K562 (cell line): ENCODE results near the gene CDH6. TPM values are rescaled to one million over a fixed set of nuclear protein-coding genes. Genes with fewer than 3 reads are reported as not detected.
A peak's percentile ranks its signal among the peaks of the same experiment; 100 is the strongest.

Experiments used
- ATAC-seq: fragments of 200-7000 bp; cut with Tn5 transposase; 3 replicates; pipeline ENCODE4 v1.9.1; 2020; ENCODE audit warnings: moderate library complexity
- BruUV-seq: library from RNA; stranded (reverse); fragments of 400-500 nt; replicated peaks from 2 replicates; lab custom pipeline; 2021; lab: Mats Ljungman, UMichigan
- CTCF ChIA-PET: fragments of 300-600 bp; formaldehyde crosslinking; extraction: SDS; loops from one replicate; lab custom pipeline; 2021; ENCODE audit warnings: low intra/inter-chr PET ratio; lab: Yijun Ruan, JAX
- POLR2A ChIA-PET: fragments of 300-600, 350-650 bp; sonication (Branson Sonifier 250); formaldehyde crosslinking; extraction: SDS; loops from one replicate; lab custom pipeline; 2021; ENCODE audit warnings: antibody characterized with exemption, inconsistent platforms; lab: Yijun Ruan, JAX
- DNase-seq, 4 experiments: peaks; one replicate each; pipeline versions ENCODE4 v3.0.0 to v3.0.0-alpha.2; 2011 to 2018; ENCODE audit warnings: low spot score in 3 of 4, mixed read lengths in 3 of 4; ENCODE audit errors: extremely low read depth in 1 of 4
- FAIRE-seq: peaks from 2 replicates; lab custom pipeline; 2011; peaks lifted over from hg19 to GRCh38; lab: Jason Lieb, UNC
- H2AFZ ChIP-seq: 2 replicates; pipeline ENCODE4 v1.6.0; 2011; ENCODE audit warnings: low read depth, low read length, control low read depth, inconsistent platforms
- H3K27ac ChIP-seq: fragments of 200-600 bp; 3 replicates; pipeline ENCODE4 v1.8.0; 2011; ENCODE audit warnings: low read depth, mild to moderate bottlenecking, control low read depth, inconsistent platforms, low read length, moderate library complexity, mixed read lengths; ENCODE audit errors: extremely low read depth
- H3K27me3 ChIP-seq, 2 experiments: fragments of 300-600 bp in 1 of 2; 2 replicates in 1 of 2; 3 replicates in 1 of 2; pipeline versions ENCODE4 v1.6.0 to v1.8.0; 2011; ENCODE audit warnings: inconsistent platforms in 2 of 2, low read length in 2 of 2, mild to moderate bottlenecking in 1 of 2, mixed read lengths in 1 of 2, moderate library complexity in 1 of 2; ENCODE audit not compliant: control insufficient read depth in 2 of 2, insufficient read depth in 2 of 2
- H3K36me3 ChIP-seq: fragments of 300-600 bp; 3 replicates; pipeline ENCODE4 v1.8.0; 2011; ENCODE audit warnings: mild to moderate bottlenecking, low read length, inconsistent platforms; ENCODE audit not compliant: control insufficient read depth, insufficient read depth
- H3K4me1 ChIP-seq, 2 experiments: fragments of 200-600 bp in 1 of 2; replicated peaks in 1 of 2; 2 replicates in 1 of 2; 3 replicates in 1 of 2; pipeline versions ENCODE4 v1.5.1 to v1.8.0; 2011; ENCODE audit warnings: inconsistent platforms in 2 of 2, low read length in 2 of 2, mild to moderate bottlenecking in 1 of 2, mixed read lengths in 1 of 2, moderate library complexity in 1 of 2; ENCODE audit not compliant: control insufficient read depth in 2 of 2, insufficient read depth in 2 of 2
- H3K4me2 ChIP-seq: 2 replicates; pipeline ENCODE4 v1.6.1; 2011; ENCODE audit warnings: low read length, control low read depth, inconsistent platforms, mixed read lengths; ENCODE audit not compliant: insufficient read depth
- H3K4me3 ChIP-seq: fragments of 200-600 bp; sonication (generic), shearing (Covaris generic); 2 replicates; pipeline ENCODE4 v1.5.1; 2016; ENCODE audit warnings: control low read depth, inconsistent platforms
- H3K79me2 ChIP-seq: fragments of 200-600 bp; 3 replicates; pipeline ENCODE4 v1.8.0; 2011; ENCODE audit warnings: low read length, inconsistent platforms; ENCODE audit not compliant: control insufficient read depth, insufficient read depth
- H3K9ac ChIP-seq, 2 experiments: 2 replicates each; pipeline versions ENCODE4 v1.6.0 to v1.6.1; 2011; ENCODE audit warnings: low read depth in 2 of 2, low read length in 2 of 2, control low read depth in 1 of 2, inconsistent platforms in 1 of 2, mild to moderate bottlenecking in 1 of 2, mixed read lengths in 1 of 2; ENCODE audit not compliant: insufficient read depth in 1 of 2
- H3K9me1 ChIP-seq: one replicate; pipeline ENCODE4 v1.6.0; 2011; ENCODE audit warnings: inconsistent platforms, mild to moderate bottlenecking, low read length, moderate library complexity; ENCODE audit not compliant: control insufficient read depth, insufficient read depth
- H3K9me3 ChIP-seq: replicated peaks from 2 replicates; pipeline ENCODE4 v1.5.1; 2011; ENCODE audit warnings: low read depth, low read length, inconsistent platforms; ENCODE audit not compliant: control insufficient read depth, insufficient read depth
- H4K20me1 ChIP-seq: replicated peaks from 2 replicates; pipeline ENCODE4 v1.6.1; 2011; ENCODE audit warnings: low read length, inconsistent platforms, mixed read lengths; ENCODE audit not compliant: control insufficient read depth, insufficient read depth
- C11orf30 ChIP-seq: fragments of 450-650 bp; IDR thresholded peaks from 2 replicates; pipeline ENCODE4 v1.6.1; 2016; ENCODE audit warnings: low read depth, mild to moderate bottlenecking
- ID3 ChIP-seq, 2 experiments: fragments of 250-450 bp in 1 of 2; fragments of 450-650 bp in 1 of 2; sonication (Bioruptor Pico) in 1 of 2; IDR thresholded peaks; 2 replicates each; pipeline versions ENCODE4 v1.6.1 to v1.8.0; 2016 to 2021; ENCODE audit warnings: mild to moderate bottlenecking in 2 of 2, moderate library complexity in 2 of 2, missing compliant biosample characterization in 1 of 2, missing genetic modification characterization in 1 of 2
- MAFF ChIP-seq: IDR thresholded peaks from 2 replicates; pipeline ENCODE4 v1.6.1; 2012; ENCODE audit warnings: low read length, improper control_type of control experiment
- MAFG ChIP-seq: fragments of 450-650 bp; conservative IDR thresholded peaks from 2 replicates; pipeline ENCODE4 v1.6.1; 2016; ENCODE audit warnings: missing genetic modification characterization, missing compliant biosample characterization
- MAFK ChIP-seq: IDR thresholded peaks from 2 replicates; pipeline ENCODE4 v1.6.1; 2011; ENCODE audit warnings: low read length, improper control_type of control experiment
- PCBP1 ChIP-seq: fragments of 200-400 bp; formaldehyde crosslinking; IDR thresholded peaks from 2 replicates; pipeline ENCODE4 v1.6.1; 2018; ENCODE audit warnings: mild to moderate bottlenecking, low read depth, low read length; ENCODE audit not compliant: poor library complexity, severe bottlenecking
- PRPF4 ChIP-seq: fragments of 200-400 bp; formaldehyde crosslinking; IDR thresholded peaks from one replicate; pipeline ENCODE4 v1.6.1; 2017; ENCODE audit warnings: low read length, low read depth, mild to moderate bottlenecking; ENCODE audit not compliant: insufficient read depth, poor library complexity, severe bottlenecking
- SIRT6 ChIP-seq: IDR thresholded peaks from one replicate; pipeline ENCODE4 v1.6.1; 2012; ENCODE audit warnings: low read depth, mild to moderate bottlenecking, control low read depth, inconsistent platforms, low read length, moderate library complexity
- ZC3H4 ChIP-seq: sonication (generic); formaldehyde crosslinking; IDR thresholded peaks from 2 replicates; pipeline ENCODE4 v1.9.0; 2021; ENCODE audit warnings: missing genetic modification reagents, borderline replicate concordance
- ZFP91 ChIP-seq: sonication (generic); formaldehyde crosslinking; IDR thresholded peaks from 2 replicates; pipeline ENCODE4 v1.8.0; 2022; ENCODE audit warnings: mild to moderate bottlenecking, missing genetic modification reagents
- ZNF316 ChIP-seq: fragments of 450-650 bp; IDR thresholded peaks from 2 replicates; pipeline ENCODE4 v1.6.1; 2016
- WGBS: fragments of 100-300 bp; shearing (Covaris generic); methylation state at CpG from one replicate; pipeline ENCODE4 v1.1.6; 2016; ENCODE audit warnings: low coverage, mixed read lengths; ENCODE audit not compliant: insufficient coverage; ENCODE audit errors: missing lambda C conversion rate; 5-methylcytosine and 5-hydroxymethylcytosine counted together
- in situ Hi-C: fragments of 300-500 bp; cut with MboI; formaldehyde crosslinking; loops from 4 replicates; pipeline ENCODE4 v1.15.0; 2018; ENCODE audit warnings: inconsistent platforms, mixed read lengths
- intact Hi-C: fragments of 100-400 bp; cut with micrococcal nuclease; formaldehyde crosslinking; loops from 2 replicates; pipeline ENCODE4 v1.14.2; 2022
- polyA plus RNA-seq, 8 experiments: library from polyadenylated mRNA; depleted of rRNA in 4 of 8; stranded (reverse) in 5 of 8; unstranded in 3 of 8; fragments of >200 nt; fragmentation: Nextera tagmentation in 2 of 8; fragmentation: Illumina TruSeq in 1 of 8; extraction: Ambion mirVana in 2 of 8; extraction: Trizol in 1 of 8; gene quantifications; 2 replicates each; pipeline versions ENCODE4 v1.2.1 to v1.2.3, GENCODE V29; 2011 to 2014; ENCODE audit warnings: inconsistent platforms in 1 of 8, missing spikeins in 1 of 8
- total RNA-seq, 7 experiments: library from RNA; depleted of rRNA in 6 of 7; stranded (reverse); fragments of >200 nt in 6 of 7; fragmentation: Illumina TruSeq in 2 of 7; extraction: Trizol in 2 of 7; gene quantifications; 2 replicates each; pipeline versions ENCODE4 v1.2.1 to v1.2.3, GENCODE V29; 2011 to 2021; ENCODE audit warnings: low replicate concordance in 1 of 7

CDH6 gene
- total and polyA plus RNA-seq, 9 of the 15 experiments (the other 6 are each of a cell fraction or from before 2014, with no cell fraction given) = not detected

DNA sequence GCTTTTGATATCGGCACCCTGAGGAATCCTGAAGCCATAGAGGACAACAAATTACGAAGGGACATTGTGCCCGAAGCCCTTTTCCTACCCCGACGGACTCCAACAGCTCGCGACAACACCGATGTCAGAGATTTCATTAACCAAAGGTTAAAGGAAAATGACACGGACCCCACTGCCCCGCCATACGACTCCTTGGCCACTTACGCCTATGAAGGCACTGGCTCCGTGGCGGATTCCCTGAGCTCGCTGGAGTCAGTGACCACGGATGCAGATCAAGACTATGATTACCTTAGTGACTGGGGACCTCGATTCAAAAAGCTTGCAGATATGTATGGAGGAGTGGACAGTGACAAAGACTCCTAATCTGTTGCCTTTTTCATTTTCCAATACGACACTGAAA is 129.5 kb downstream of the CDH6 start:
- Histone ChIP-seq H3K36me3 (no peaks in the 10 kb centered on the region), H4K20me1 (no peaks in the 10 kb centered on the region), H3K9me3 (no peaks in the 10 kb centered on the region), H3K4me1 (no peaks in the 10 kb centered on the region), H2AFZ (0 out of 2 replicates have a peak overlapping the region, but pooled peaks have one; percentile 21), H3K79me2 (no peaks in the 10 kb centered on the region), H3K27ac (no peak overlapping the region), H3K4me3 (no peak overlapping the region), H3K4me2 (peak overlapping the region; percentile 20), H3K9me1 (no peaks in the 10 kb centered on the region), H3K27me3 (peaks cover 11 to 12% of the 10 kb centered on the region in 2 experiments; a peak in 4 of 5 replicates), H3K9ac (no peak overlapping the region)
- ChIA-PET CTCF (no interaction called here), POLR2A (interaction anchor here (0.6 to 1.0 kb wide), 2 partner anchors 210 to 314 kb away, joined by 3 read pairs; no protein-coding TSS in a partner anchor)
- in situ Hi-C loops = no loop called here
- DNase-seq (peak in 1 of 4 experiments; percentile 9), ATAC-seq (peak; percentile 48), FAIRE-seq (no peak)
- TF ChIP-seq ZC3H4 (CRISPR knock-in tag) (no peak), ID3 (CRISPR knock-in tag; IDR thresholded peaks at IDR 0.05) (no peak), ID3 (tag; IDR thresholded peaks at IDR 0.05) (no peak), PCBP1 (no peak)
- no TSS peak for BruUV-seq
- under 1% methylated on average over 18 of the region's 18 CpGs for WGBS
- intact Hi-C loops = no loop called here

DNA sequence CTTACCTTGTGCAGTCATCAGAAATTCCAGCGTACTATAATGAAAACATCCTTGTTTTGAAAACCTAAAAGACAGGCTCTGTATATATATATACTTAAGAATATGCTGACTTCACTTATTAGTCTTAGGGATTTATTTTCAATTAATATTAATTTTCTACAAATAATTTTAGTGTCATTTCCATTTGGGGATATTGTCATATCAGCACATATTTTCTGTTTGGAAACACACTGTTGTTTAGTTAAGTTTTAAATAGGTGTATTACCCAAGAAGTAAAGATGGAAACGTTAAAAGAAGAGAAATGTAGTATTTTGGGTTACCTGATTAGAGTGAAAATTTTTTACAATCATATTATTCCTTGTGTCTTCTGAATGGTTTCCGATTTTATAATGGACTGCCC is 131.4 kb downstream of the CDH6 start:
- intact Hi-C loops = no loop called here
- Histone ChIP-seq H3K9ac (no peak overlapping the region), H3K4me3 (no peak overlapping the region), H3K79me2 (no peaks in the 10 kb centered on the region), H4K20me1 (no peaks in the 10 kb centered on the region), H3K4me1 (no peaks in the 10 kb centered on the region), H3K27me3 (peaks cover 11 to 12% of the 10 kb centered on the region in 2 experiments; a peak in 4 of 5 replicates), H3K36me3 (no peaks in the 10 kb centered on the region), H3K27ac (no peak overlapping the region), H3K9me3 (no peaks in the 10 kb centered on the region), H2AFZ (no peak overlapping the region), H3K9me1 (no peaks in the 10 kb centered on the region), H3K4me2 (no peak overlapping the region)
- POLR2A ChIA-PET = no interaction called here
- TF ChIP-seq ZFP91 (CRISPR knock-in tag) (no peak), MAFK (peak; percentile 61; the same call in 1 of the 2 replicates), MAFF (peak; percentile 76), MAFG (peak; percentile 82), PRPF4 (no peak), SIRT6 (no peak), C11orf30 (peak; percentile 78), ZNF316 (peak; percentile 92)
- CTCF ChIA-PET = no interaction called here
- FAIRE-seq = no peak
- no peak for DNase-seq
- in situ Hi-C loops = no loop called here
- no peak for ATAC-seq
- BruUV-seq = no TSS peak
- 0% methylated on average over 3 of the region's 3 CpGs for WGBS
